Keratinocyte (primary cell): ENCODE data around the gene KIAA1958.

Source experiments
- CTCF ChIP-seq, 3 experiments: IDR thresholded peaks in 1 of 3; conservative IDR thresholded peaks in 1 of 3; optimal IDR thresholded peaks in 1 of 3; 2 replicates in 2 of 3; 3 replicates in 1 of 3; pipeline versions ENCODE3 to v1.5.1; 2011; ENCODE audit warnings: low read length in 3 of 3, mild to moderate bottlenecking in 3 of 3, moderate library complexity in 2 of 3, control low read depth in 1 of 3, inconsistent platforms in 1 of 3; ENCODE audit not compliant: insufficient read depth in 2 of 3; ENCODE audit errors: extremely low read depth in 1 of 3
- EZH2 ChIP-seq: IDR thresholded peaks from one replicate; pipeline ENCODE4 v1.6.1; 2012; ENCODE audit warnings: inconsistent platforms, mild to moderate bottlenecking, low read length, moderate library complexity

DNA sequence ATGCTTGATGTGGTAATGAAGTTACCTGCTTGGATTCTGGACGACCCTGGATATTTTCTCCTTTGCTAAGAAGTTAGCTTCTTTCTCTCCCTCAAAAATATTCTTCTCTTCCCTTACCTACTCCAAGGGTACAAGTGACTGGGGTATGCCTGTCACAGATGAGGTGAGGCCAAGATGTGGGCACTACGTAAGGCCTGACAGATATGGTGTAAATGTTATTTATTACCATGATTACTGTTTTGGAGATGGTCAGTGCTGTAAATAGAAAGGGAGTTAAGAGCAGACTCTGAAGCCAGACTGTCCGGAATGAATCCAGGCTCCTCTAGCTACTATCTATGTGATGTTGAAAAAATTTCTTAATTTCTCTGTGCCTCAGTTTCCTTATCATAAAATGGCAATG is 1.1 kb upstream of the KIAA1958 start:
- TF ChIP-seq CTCF (optimal IDR thresholded peaks at IDR 0.05 in 1 of 3, IDR thresholded peaks at IDR 0.05 in 1 of 3, conservative IDR thresholded peaks at IDR 0.05 in 1 of 3; ENCODE audit: extremely low read depth in 1 of 3, insufficient read depth in 2 of 3, low read length in 3 of 3) (no peak), EZH2 (no peak)
